GM03348 (cell line): Measurements from ENCODE around the gene SLC7A8.

Experiments used
- DNase-seq: peaks from one replicate; pipeline ENCODE4 v3.0.0; 2012; ENCODE audit warnings: low spot score

Gene SLC7A8

GRCh38 chr14:23182372-23183157 lies 895 bp downstream of the SLC7A8 start:
- peak; percentile 72 for DNase-seq

- DNase-seq: no peak
Measured at GRCh38 chr14:23181946-23182345, 1.5 kb downstream of the SLC7A8 start.

GRCh38 chr14:23181453-23181852 lies 2.0 kb downstream of the SLC7A8 start:
- no peak for DNase-seq

GRCh38 chr14:23177181-23177580 lies 6.3 kb downstream of the SLC7A8 start:
- no peak for DNase-seq

GRCh38 chr14:23175823-23176222 lies 7.6 kb downstream of the SLC7A8 start:
- DNase-seq: no peak

- DNase-seq: peak; percentile 75
Measured at GRCh38 chr14:23174296-23175184, 8.9 kb downstream of the SLC7A8 start.

GRCh38 chr14:23173796-23174195 lies 9.7 kb downstream of the SLC7A8 start:
- no peak for DNase-seq

- no peak for DNase-seq
Measured at GRCh38 chr14:23173031-23173430, 10.4 kb downstream of the SLC7A8 start.

- no peak for DNase-seq
Measured at GRCh38 chr14:23172574-23172973, 10.9 kb downstream of the SLC7A8 start.

GRCh38 chr14:23172096-23172495 lies 11.4 kb downstream of the SLC7A8 start:
- DNase-seq: no peak

GRCh38 chr14:23171222-23171975 lies 12.1 kb downstream of the SLC7A8 start:
- peak; percentile 79 for DNase-seq

GRCh38 chr14:23169622-23170021 lies 13.8 kb downstream of the SLC7A8 start:
- DNase-seq: no peak

- DNase-seq: no peak
Measured at GRCh38 chr14:23168246-23168645, 15.2 kb downstream of the SLC7A8 start.

- DNase-seq: no peak
Measured at GRCh38 chr14:23167116-23167847, 16.2 kb downstream of the SLC7A8 start.

- DNase-seq: no peak
Measured at GRCh38 chr14:23164949-23165348, 18.5 kb downstream of the SLC7A8 start.

GRCh38 chr14:23164250-23164649 lies 19.2 kb downstream of the SLC7A8 start:
- DNase-seq: no peak

- DNase-seq: no peak
Measured at GRCh38 chr14:23163830-23164229, 19.6 kb downstream of the SLC7A8 start.

- no peak for DNase-seq
Measured at GRCh38 chr14:23162800-23163199, 20.7 kb downstream of the SLC7A8 start.

- no peak for DNase-seq
Measured at GRCh38 chr14:23162005-23162404, 21.5 kb downstream of the SLC7A8 start.

- peak; percentile 78 for DNase-seq
Measured at GRCh38 chr14:23160924-23161522, 22.4 kb downstream of the SLC7A8 start.

- no peak for DNase-seq
Measured at GRCh38 chr14:23159532-23159931, 23.9 kb downstream of the SLC7A8 start.
